PC-9 (cell line): ENCODE data around the gene MYO1H.

ENCODE experiments used
- CTCF ChIP-seq: fragments of 200-600 bp; sonication (generic); conservative IDR thresholded peaks from 2 replicates; pipeline ENCODE4 v1.6.1; 2017; ENCODE audit warnings: mixed run types, antibody characterized with exemption, mild to moderate bottlenecking, moderate library complexity
- EZH2 ChIP-seq: fragments of 200-600 bp; sonication (generic); IDR thresholded peaks from 2 replicates; pipeline ENCODE4 v1.8.0; 2017; ENCODE audit warnings: antibody characterized with exemption, low read depth

- TF ChIP-seq CTCF, result no peak
- no peak for TF ChIP-seq EZH2
These were observed 8.9 kb downstream of the MYO1H start for GRCh38 chr12:109356577-109356976.
